K562 (cell line): Measurements from ENCODE around the gene R3HDM1. TPM values are rescaled to one million over a fixed set of nuclear protein-coding genes. Genes with fewer than 3 reads are reported as not detected.
A peak's percentile ranks its signal among the peaks of the same experiment; 100 is the strongest.

Experiments
- ARNT ChIP-seq, 2 experiments: fragments of 450-650 bp; IDR thresholded peaks; 2 replicates each; pipeline ENCODE4 v1.6.1; 2016; ENCODE audit warnings: mild to moderate bottlenecking in 1 of 2
- PML ChIP-seq: IDR thresholded peaks from 2 replicates; pipeline ENCODE4 v1.6.1; 2012; ENCODE audit warnings: low read length, inconsistent platforms
- PRPF4 ChIP-seq: fragments of 200-400 bp; formaldehyde crosslinking; IDR thresholded peaks from one replicate; pipeline ENCODE4 v1.6.1; 2017; ENCODE audit warnings: low read length, low read depth, mild to moderate bottlenecking; ENCODE audit not compliant: insufficient read depth, poor library complexity, severe bottlenecking
- REST ChIP-seq, 2 experiments: fragments of 450-650 bp; formaldehyde crosslinking in 1 of 2; IDR thresholded peaks; 2 replicates each; pipeline versions ENCODE4 v1.4.0 to v1.6.1; 2014 to 2020; ENCODE audit warnings: mild to moderate bottlenecking in 2 of 2, borderline replicate concordance in 1 of 2, low read depth in 1 of 2
- polyA plus RNA-seq, 8 experiments: library from polyadenylated mRNA; depleted of rRNA in 4 of 8; stranded (reverse) in 5 of 8; unstranded in 3 of 8; fragments of >200 nt; fragmentation: Nextera tagmentation in 2 of 8; fragmentation: Illumina TruSeq in 1 of 8; extraction: Ambion mirVana in 2 of 8; extraction: Trizol in 1 of 8; gene quantifications; 2 replicates each; pipeline versions ENCODE4 v1.2.1 to v1.2.3, GENCODE V29; 2011 to 2014; ENCODE audit warnings: inconsistent platforms in 1 of 8, missing spikeins in 1 of 8
- total RNA-seq, 7 experiments: library from RNA; depleted of rRNA in 6 of 7; stranded (reverse); fragments of >200 nt in 6 of 7; fragmentation: Illumina TruSeq in 2 of 7; extraction: Trizol in 2 of 7; gene quantifications; 2 replicates each; pipeline versions ENCODE4 v1.2.1 to v1.2.3, GENCODE V29; 2011 to 2021; ENCODE audit warnings: low replicate concordance in 1 of 7
- TF ChIP-seq, protein P1 (sequence below): sonication (generic); formaldehyde crosslinking; IDR thresholded peaks from 2 replicates; pipeline ENCODE4 v1.8.0; 2023; ENCODE audit warnings: missing genetic modification reagents, mild to moderate bottlenecking, borderline replicate concordance
- TF ChIP-seq, protein P2 (sequence below), 3 experiments: fragments of 200-800 bp in 1 of 3; fragments of 250-450 bp in 1 of 3; fragments of 450-650 bp in 1 of 3; sonication (Bioruptor Pico) in 1 of 3; sonication (Bioruptor generic) in 1 of 3; formaldehyde crosslinking in 1 of 3; IDR thresholded peaks; 2 replicates each; pipeline versions ENCODE4 v1.6.1 to v1.8.0; 2016 to 2022; ENCODE audit warnings: mild to moderate bottlenecking in 2 of 3, missing genetic modification characterization in 2 of 3, missing compliant biosample characterization in 1 of 3, moderate library complexity in 1 of 3

R3HDM1 gene
- total and polyA plus RNA-seq, 9 of the 15 experiments (the other 6 are each of a cell fraction or from before 2014, with no cell fraction given), result 12.4 to 89.4 (median 31.0) TPM

DNA sequence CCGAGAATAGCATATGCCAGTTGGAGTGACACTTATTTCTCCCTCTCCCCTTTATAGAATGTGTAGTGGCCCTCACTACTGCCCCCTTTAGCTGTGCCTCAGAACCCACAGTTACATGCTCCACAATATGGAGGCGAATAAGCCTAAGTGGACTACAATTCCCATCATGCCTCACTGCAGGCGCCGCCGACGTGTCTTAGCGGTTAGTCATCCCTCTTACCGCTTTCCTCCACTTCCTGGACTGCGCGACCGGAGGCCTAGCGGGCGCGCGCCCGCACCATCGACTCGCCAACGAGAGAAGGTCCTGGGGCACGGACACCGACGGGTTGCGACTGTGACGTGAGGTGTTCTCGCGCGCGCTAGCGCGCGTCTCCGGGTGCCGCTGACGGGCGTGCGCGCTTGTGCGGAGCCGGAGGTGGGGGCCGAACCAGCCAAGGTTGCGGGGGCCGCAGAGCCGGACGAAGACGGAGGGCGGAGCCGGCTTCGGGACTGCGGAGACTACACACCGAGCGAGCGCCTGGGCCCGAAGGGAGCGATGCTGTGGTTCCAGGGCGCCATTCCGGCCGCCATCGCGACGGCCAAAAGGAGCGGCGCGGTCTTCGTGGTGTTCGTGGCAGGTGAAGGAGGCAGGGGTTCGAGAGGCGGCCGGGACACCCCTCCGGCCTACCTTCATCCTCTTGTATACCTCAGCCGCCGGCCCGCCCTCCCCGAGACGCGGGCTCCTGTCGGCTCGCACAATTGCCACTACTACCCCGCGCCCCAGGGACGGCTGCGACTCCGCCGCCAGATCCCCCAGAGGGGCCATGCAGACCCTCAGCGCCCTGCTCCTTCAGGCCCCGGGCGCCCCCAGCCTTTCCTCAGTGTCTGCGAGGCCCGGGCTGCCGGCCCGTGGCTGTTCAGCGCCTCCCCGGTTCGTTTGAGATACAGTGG lies 210.4 kb downstream of the R3HDM1 start, which contains the start of gene UBXN4 (continued):
- TF ChIP-seq, protein P1, sequence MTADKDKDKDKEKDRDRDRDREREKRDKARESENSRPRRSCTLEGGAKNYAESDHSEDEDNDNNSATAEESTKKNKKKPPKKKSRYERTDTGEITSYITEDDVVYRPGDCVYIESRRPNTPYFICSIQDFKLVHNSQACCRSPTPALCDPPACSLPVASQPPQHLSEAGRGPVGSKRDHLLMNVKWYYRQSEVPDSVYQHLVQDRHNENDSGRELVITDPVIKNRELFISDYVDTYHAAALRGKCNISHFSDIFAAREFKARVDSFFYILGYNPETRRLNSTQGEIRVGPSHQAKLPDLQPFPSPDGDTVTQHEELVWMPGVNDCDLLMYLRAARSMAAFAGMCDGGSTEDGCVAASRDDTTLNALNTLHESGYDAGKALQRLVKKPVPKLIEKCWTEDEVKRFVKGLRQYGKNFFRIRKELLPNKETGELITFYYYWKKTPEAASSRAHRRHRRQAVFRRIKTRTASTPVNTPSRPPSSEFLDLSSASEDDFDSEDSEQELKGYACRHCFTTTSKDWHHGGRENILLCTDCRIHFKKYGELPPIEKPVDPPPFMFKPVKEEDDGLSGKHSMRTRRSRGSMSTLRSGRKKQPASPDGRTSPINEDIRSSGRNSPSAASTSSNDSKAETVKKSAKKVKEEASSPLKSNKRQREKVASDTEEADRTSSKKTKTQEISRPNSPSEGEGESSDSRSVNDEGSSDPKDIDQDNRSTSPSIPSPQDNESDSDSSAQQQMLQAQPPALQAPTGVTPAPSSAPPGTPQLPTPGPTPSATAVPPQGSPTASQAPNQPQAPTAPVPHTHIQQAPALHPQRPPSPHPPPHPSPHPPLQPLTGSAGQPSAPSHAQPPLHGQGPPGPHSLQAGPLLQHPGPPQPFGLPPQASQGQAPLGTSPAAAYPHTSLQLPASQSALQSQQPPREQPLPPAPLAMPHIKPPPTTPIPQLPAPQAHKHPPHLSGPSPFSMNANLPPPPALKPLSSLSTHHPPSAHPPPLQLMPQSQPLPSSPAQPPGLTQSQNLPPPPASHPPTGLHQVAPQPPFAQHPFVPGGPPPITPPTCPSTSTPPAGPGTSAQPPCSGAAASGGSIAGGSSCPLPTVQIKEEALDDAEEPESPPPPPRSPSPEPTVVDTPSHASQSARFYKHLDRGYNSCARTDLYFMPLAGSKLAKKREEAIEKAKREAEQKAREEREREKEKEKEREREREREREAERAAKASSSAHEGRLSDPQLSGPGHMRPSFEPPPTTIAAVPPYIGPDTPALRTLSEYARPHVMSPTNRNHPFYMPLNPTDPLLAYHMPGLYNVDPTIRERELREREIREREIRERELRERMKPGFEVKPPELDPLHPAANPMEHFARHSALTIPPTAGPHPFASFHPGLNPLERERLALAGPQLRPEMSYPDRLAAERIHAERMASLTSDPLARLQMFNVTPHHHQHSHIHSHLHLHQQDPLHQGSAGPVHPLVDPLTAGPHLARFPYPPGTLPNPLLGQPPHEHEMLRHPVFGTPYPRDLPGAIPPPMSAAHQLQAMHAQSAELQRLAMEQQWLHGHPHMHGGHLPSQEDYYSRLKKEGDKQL (CRISPR knock-in tag), result 0 out of 2 replicates have a peak, but pooled peaks have one; percentile 66
- TF ChIP-seq, protein P2, sequence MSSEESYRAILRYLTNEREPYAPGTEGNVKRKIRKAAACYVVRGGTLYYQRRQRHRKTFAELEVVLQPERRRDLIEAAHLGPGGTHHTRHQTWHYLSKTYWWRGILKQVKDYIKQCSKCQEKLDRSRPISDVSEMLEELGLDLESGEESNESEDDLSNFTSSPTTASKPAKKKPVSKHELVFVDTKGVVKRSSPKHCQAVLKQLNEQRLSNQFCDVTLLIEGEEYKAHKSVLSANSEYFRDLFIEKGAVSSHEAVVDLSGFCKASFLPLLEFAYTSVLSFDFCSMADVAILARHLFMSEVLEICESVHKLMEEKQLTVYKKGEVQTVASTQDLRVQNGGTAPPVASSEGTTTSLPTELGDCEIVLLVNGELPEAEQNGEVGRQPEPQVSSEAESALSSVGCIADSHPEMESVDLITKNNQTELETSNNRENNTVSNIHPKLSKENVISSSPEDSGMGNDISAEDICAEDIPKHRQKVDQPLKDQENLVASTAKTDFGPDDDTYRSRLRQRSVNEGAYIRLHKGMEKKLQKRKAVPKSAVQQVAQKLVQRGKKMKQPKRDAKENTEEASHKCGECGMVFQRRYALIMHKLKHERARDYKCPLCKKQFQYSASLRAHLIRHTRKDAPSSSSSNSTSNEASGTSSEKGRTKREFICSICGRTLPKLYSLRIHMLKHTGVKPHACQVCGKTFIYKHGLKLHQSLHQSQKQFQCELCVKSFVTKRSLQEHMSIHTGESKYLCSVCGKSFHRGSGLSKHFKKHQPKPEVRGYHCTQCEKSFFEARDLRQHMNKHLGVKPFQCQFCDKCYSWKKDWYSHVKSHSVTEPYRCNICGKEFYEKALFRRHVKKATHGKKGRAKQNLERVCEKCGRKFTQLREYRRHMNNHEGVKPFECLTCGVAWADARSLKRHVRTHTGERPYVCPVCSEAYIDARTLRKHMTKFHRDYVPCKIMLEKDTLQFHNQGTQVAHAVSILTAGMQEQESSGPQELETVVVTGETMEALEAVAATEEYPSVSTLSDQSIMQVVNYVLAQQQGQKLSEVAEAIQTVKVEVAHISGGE (CRISPR knock-in tag; IDR thresholded peaks at IDR 0.05), result peak in 1 of 3 experiments; percentile 84; a peak in 2 of 6 replicates
- peak in 1 of 2 experiments; percentile 74; a peak in 2 of 4 replicates for TF ChIP-seq ARNT (IDR thresholded peaks at IDR 0.05)
- no peak for TF ChIP-seq PRPF4
- TF ChIP-seq PML, result peak; percentile 66; the same call in 1 of the 2 replicates
- no peak for TF ChIP-seq REST (IDR thresholded peaks at IDR 0.05; ENCODE audit: borderline replicate concordance)
- 0 out of 2 replicates have a peak, but pooled peaks have one; percentile 36 for TF ChIP-seq REST (CRISPR knock-in tag; IDR thresholded peaks at IDR 0.05; ENCODE audit: low read depth)
